ENCODE data around the gene BCL7A.

DNA sequence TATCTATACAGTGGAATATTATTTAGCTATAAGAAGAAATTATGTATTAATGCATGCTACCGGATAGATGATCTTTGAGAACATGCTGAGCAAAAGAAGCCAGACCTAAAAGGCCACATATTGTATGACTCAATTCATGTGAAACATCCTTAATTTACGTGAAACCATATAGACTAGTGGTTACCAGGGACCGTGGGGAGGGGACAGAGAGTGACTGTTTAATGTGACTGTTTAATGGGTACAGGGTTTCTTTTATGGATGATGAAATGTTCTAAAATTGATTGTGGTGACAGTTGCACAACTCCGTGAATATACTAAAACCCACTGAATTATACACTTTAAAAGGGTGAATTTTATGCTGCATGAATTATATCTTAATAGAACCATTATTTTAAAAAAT lies 8.5 kb upstream of the BCL7A start:
- TF ChIP-seq, protein P1, sequence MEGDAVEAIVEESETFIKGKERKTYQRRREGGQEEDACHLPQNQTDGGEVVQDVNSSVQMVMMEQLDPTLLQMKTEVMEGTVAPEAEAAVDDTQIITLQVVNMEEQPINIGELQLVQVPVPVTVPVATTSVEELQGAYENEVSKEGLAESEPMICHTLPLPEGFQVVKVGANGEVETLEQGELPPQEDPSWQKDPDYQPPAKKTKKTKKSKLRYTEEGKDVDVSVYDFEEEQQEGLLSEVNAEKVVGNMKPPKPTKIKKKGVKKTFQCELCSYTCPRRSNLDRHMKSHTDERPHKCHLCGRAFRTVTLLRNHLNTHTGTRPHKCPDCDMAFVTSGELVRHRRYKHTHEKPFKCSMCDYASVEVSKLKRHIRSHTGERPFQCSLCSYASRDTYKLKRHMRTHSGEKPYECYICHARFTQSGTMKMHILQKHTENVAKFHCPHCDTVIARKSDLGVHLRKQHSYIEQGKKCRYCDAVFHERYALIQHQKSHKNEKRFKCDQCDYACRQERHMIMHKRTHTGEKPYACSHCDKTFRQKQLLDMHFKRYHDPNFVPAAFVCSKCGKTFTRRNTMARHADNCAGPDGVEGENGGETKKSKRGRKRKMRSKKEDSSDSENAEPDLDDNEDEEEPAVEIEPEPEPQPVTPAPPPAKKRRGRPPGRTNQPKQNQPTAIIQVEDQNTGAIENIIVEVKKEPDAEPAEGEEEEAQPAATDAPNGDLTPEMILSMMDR (IDR thresholded peaks at IDR 0.05), result no peak
- no peak for TF ChIP-seq POLR2A (IDR thresholded peaks at IDR 0.05)
- TF ChIP-seq EP300 (IDR thresholded peaks at IDR 0.05), result no peak
- no peak for TF ChIP-seq POLR2AphosphoS5 (IDR thresholded peaks at IDR 0.05)

Measured in gastroesophageal sphincter (tissue), 3 donors.